Neutrophil (primary cell): ENCODE measurements around the gene ZBTB8OS.

Source experiments
- H3K27ac ChIP-seq: fragments of 200-600 bp; sonication (generic); 2 replicates; pipeline ENCODE4 v1.5.1; 2016; ENCODE audit warnings: mild to moderate bottlenecking, moderate library complexity
- H3K27me3 ChIP-seq: fragments of 200-600 bp; sonication (generic); 2 replicates; pipeline ENCODE4 v1.6.0; 2016; ENCODE audit warnings: mild to moderate bottlenecking
- H3K36me3 ChIP-seq: fragments of 200-600 bp; sonication (generic); 2 replicates; pipeline ENCODE4 v1.5.1; 2017
- H3K4me1 ChIP-seq, 2 experiments: fragments of 200-600 bp in 1 of 2; sonication (generic) in 1 of 2; 1 replicate in 1 of 2; 2 replicates in 1 of 2; pipeline versions ENCODE4 v1.5.1 to v1.6.1; 2013 to 2016; ENCODE audit warnings: low read depth in 1 of 2, low read length in 1 of 2, mild to moderate bottlenecking in 1 of 2, moderate library complexity in 1 of 2; ENCODE audit not compliant: control insufficient read depth in 1 of 2, insufficient read depth in 1 of 2
- H3K4me3 ChIP-seq, 2 experiments: fragments of 200-600 bp in 1 of 2; sonication (generic) in 1 of 2; 1 replicate in 1 of 2; 2 replicates in 1 of 2; pipeline ENCODE4 v1.5.1; 2013 to 2016; ENCODE audit warnings: low read depth in 1 of 2, low read length in 1 of 2, mild to moderate bottlenecking in 1 of 2, moderate library complexity in 1 of 2
- H3K9me3 ChIP-seq: fragments of 200-600 bp; sonication (generic); 2 replicates; pipeline ENCODE4 v1.5.1; 2016
- CTCF ChIP-seq: fragments of 200-600 bp; sonication (generic); IDR thresholded peaks from 2 replicates; pipeline ENCODE4 v1.5.1; 2016; ENCODE audit warnings: antibody characterized with exemption

The ZBTB8OS gene

GRCh38 chr1:32622205-32622604 is 28.1 kb downstream of the ZBTB8OS start:
- TF ChIP-seq CTCF, result no peak
- Histone ChIP-seq H3K27ac (no peak overlapping the region), H3K9me3 (no peaks in the 10 kb centered on the region), H3K36me3 (peaks cover 40% of the 10 kb centered on the region), H3K4me1 (no peaks in the 10 kb centered on the region), H3K4me3 (no peak overlapping the region), H3K27me3 (no peaks in the 10 kb centered on the region)

- Histone ChIP-seq H3K4me3 (no peak overlapping the region), H3K9me3 (no peaks in the 10 kb centered on the region), H3K27ac (no peak overlapping the region), H3K27me3 (no peaks in the 10 kb centered on the region), H3K36me3 (peaks cover 26% of the 10 kb centered on the region), H3K4me1 (no peaks in the 10 kb centered on the region)
- no peak for TF ChIP-seq CTCF
Measured at GRCh38 chr1:32619701-32620485, 30.5 kb downstream of the ZBTB8OS start.

- Histone ChIP-seq H3K27ac (no peak overlapping the region), H3K4me3 (no peak overlapping the region), H3K4me1 (no peaks in the 10 kb centered on the region), H3K27me3 (no peaks in the 10 kb centered on the region), H3K9me3 (no peaks in the 10 kb centered on the region), H3K36me3 (peaks cover 26% of the 10 kb centered on the region)
- TF ChIP-seq CTCF, result no peak
Measured at GRCh38 chr1:32618673-32619221, 31.6 kb downstream of the ZBTB8OS start.

GRCh38 chr1:32613472-32613871 is 36.9 kb downstream of the ZBTB8OS start:
- TF ChIP-seq CTCF, result no peak
- no peaks in the 10 kb centered on the region for H3K36me3 ChIP-seq
- H3K4me3 ChIP-seq, result no peak overlapping the region
- H3K27me3 ChIP-seq, result peaks cover 16% of the 10 kb centered on the region
- H3K27ac ChIP-seq, result no peak overlapping the region
- H3K9me3 ChIP-seq, result no peaks in the 10 kb centered on the region
- H3K4me1 ChIP-seq, result peaks cover 7 to 9% of the 10 kb centered on the region in 2 experiments

- no peaks in the 10 kb centered on the region for H3K36me3 ChIP-seq
- H3K27ac ChIP-seq, result no peak overlapping the region
Measured at GRCh38 chr1:32612189-32612881, 38.0 kb downstream of the ZBTB8OS start.

More at GRCh38 chr1:32612189-32612881, 38.0 kb downstream of the ZBTB8OS start:
- Histone ChIP-seq H3K4me3 (peak overlapping the region; percentile 47 to 54), H3K27me3 (peaks cover 16% of the 10 kb centered on the region), H3K4me1 (peaks cover 7 to 9% of the 10 kb centered on the region in 2 experiments), H3K9me3 (no peaks in the 10 kb centered on the region)
- TF ChIP-seq CTCF, result peak; percentile 21
